Measurements from ENCODE around the gene CERS5. TPM values are rescaled to one million over a fixed set of nuclear protein-coding genes. Genes with fewer than 3 reads are reported as not detected.

The CERS5 gene
- total RNA-seq, 1 experiment from 2014 or later, result 62.6 TPM

- ChIA-PET CTCF (interaction anchor here (0.5 to 1.0 kb wide), 5 partner anchors 23 to 105 kb away, joined by 3 to 5 read pairs (median 3); no protein-coding TSS in a partner anchor), POLR2A (interaction anchor here (1.0 kb wide), 1 partner anchor 23 kb away, joined by 3 read pairs; no protein-coding TSS in a partner anchor)
- DNase-seq, result no peak
- no peak overlapping the region for H3K4me3 ChIP-seq (ENCODE audit: low read depth, low read length)
- BruUV-seq (replicated peaks), result no TSS peak
- H3K9me3 ChIP-seq, result no peaks in the 10 kb centered on the region
- H3K27ac Mint-ChIP-seq (ENCODE audit: unreplicated experiment), result no peak overlapping the region
- no peak overlapping the region for H3K4me3 Mint-ChIP-seq (ENCODE audit: unreplicated experiment)
- no peaks in the 10 kb centered on the region for H3K36me3 ChIP-seq (ENCODE audit: control insufficient read depth, insufficient read depth, low read length)
- H3K4me1 ChIP-seq, result peaks cover 48% of the 10 kb centered on the region
- H3K27me3 Mint-ChIP-seq (ENCODE audit: insufficient read depth, unreplicated experiment), result no peaks in the 10 kb centered on the region
- no peaks in the 10 kb centered on the region for H3K9me3 Mint-ChIP-seq (ENCODE audit: unreplicated experiment)
- H3K4me1 Mint-ChIP-seq (ENCODE audit: low read depth, unreplicated experiment), result peaks cover 29% of the 10 kb centered on the region
- H3K36me3 Mint-ChIP-seq (ENCODE audit: insufficient read depth, unreplicated experiment), result peaks cover 18% of the 10 kb centered on the region
- intact Hi-C loops (cut with micrococcal nuclease; ENCODE audit: unreplicated experiment), result no loop called here
- no peak for TF ChIP-seq CTCF (IDR thresholded peaks at IDR 0.05; ENCODE audit: insufficient read depth in 1 of 2, low read depth in 1 of 2, low read length in 1 of 2, severe bottlenecking in 1 of 2, unreplicated experiment in 1 of 2)
- H3K27me3 ChIP-seq (replicated peaks; ENCODE audit: control insufficient read depth, insufficient read depth, low read length), result no peaks in the 10 kb centered on the region
Measured at GRCh38 chr12:50107416-50108268, 59.5 kb downstream of the CERS5 start.

DNA sequence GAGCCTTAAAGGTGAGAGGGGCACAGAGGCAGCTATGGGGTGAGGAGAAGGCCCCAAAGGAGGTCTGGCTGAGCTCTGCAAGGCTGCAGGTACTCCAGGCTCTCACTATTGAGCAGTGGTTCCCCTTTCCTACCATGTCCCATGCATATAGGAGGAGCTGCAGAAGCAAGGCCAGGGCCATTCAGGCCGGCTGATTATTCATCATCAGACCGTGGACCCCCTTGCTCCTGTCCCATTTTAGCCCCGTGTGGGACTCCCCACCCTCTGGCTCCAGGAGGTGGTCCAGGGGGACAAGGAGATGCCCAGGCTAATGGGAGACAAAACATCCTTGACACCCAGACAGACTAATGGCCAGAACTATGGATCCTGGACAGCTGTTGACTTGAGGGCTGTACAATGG is 60.3 kb downstream of the CERS5 start:
- Mint-ChIP-seq H3K27me3 (ENCODE audit: insufficient read depth, unreplicated experiment) (no peaks in the 10 kb centered on the region), H3K4me3 (ENCODE audit: unreplicated experiment) (no peak overlapping the region), H3K4me1 (ENCODE audit: low read depth, unreplicated experiment) (peaks cover 29% of the 10 kb centered on the region), H3K36me3 (ENCODE audit: insufficient read depth, unreplicated experiment) (peaks cover 11% of the 10 kb centered on the region), H3K9me3 (ENCODE audit: unreplicated experiment) (no peaks in the 10 kb centered on the region), H3K27ac (ENCODE audit: unreplicated experiment) (no peak overlapping the region)
- POLR2A ChIA-PET, result no interaction called here
- Histone ChIP-seq H3K36me3 (ENCODE audit: control insufficient read depth, insufficient read depth, low read length) (peaks cover 2% of the 10 kb centered on the region; the same call in 1 of the 2 replicates), H3K9me3 (no peaks in the 10 kb centered on the region), H3K4me3 (ENCODE audit: low read depth, low read length) (no peak overlapping the region), H3K27me3 (replicated peaks; ENCODE audit: control insufficient read depth, insufficient read depth, low read length) (no peaks in the 10 kb centered on the region), H3K4me1 (peaks cover 55% of the 10 kb centered on the region)
- no peak for TF ChIP-seq CTCF (IDR thresholded peaks at IDR 0.05; ENCODE audit: insufficient read depth in 1 of 2, low read depth in 1 of 2, low read length in 1 of 2, severe bottlenecking in 1 of 2, unreplicated experiment in 1 of 2)
- CTCF ChIA-PET, result no interaction called here
- DNase-seq, result no peak
- no TSS peak for BruUV-seq (replicated peaks)
- intact Hi-C loops (cut with micrococcal nuclease; ENCODE audit: unreplicated experiment), result no loop called here

- no peak for TF ChIP-seq CTCF (IDR thresholded peaks at IDR 0.05; ENCODE audit: insufficient read depth in 1 of 2, low read depth in 1 of 2, low read length in 1 of 2, severe bottlenecking in 1 of 2, unreplicated experiment in 1 of 2)
- Mint-ChIP-seq H3K4me1 (ENCODE audit: low read depth, unreplicated experiment) (peaks cover 29% of the 10 kb centered on the region), H3K36me3 (ENCODE audit: insufficient read depth, unreplicated experiment) (peaks cover 16% of the 10 kb centered on the region), H3K9me3 (ENCODE audit: unreplicated experiment) (no peaks in the 10 kb centered on the region), H3K27ac (ENCODE audit: unreplicated experiment) (no peak overlapping the region), H3K4me3 (ENCODE audit: unreplicated experiment) (no peak overlapping the region), H3K27me3 (ENCODE audit: insufficient read depth, unreplicated experiment) (no peaks in the 10 kb centered on the region)
- BruUV-seq (replicated peaks), result no TSS peak
- peaks cover 2% of the 10 kb centered on the region; the same call in 1 of the 2 replicates for H3K36me3 ChIP-seq (ENCODE audit: control insufficient read depth, insufficient read depth, low read length)
- H3K9me3 ChIP-seq, result no peaks in the 10 kb centered on the region
- intact Hi-C loops (cut with micrococcal nuclease; ENCODE audit: unreplicated experiment), result no loop called here
- H3K4me1 ChIP-seq, result peaks cover 50% of the 10 kb centered on the region
- no peak for DNase-seq
- no peaks in the 10 kb centered on the region for H3K27me3 ChIP-seq (replicated peaks; ENCODE audit: control insufficient read depth, insufficient read depth, low read length)
- no peak overlapping the region for H3K4me3 ChIP-seq (ENCODE audit: low read depth, low read length)
- ChIA-PET POLR2A (no interaction called here), CTCF (no interaction called here)
Measured at GRCh38 chr12:50105913-50106450, 61.2 kb downstream of the CERS5 start.

All from Caco-2 (cell line).